HG03378 (cell line): ENCODE data around the gene CPSF4.
"Not testable (repeated sequence)": the region's sequence is repeated elsewhere in the genome, so short reads cannot be mapped to it uniquely, and the experiment has no call there.

ENCODE experiments used
- ATAC-seq: cut with Tn5 transposase; IDR thresholded peaks from one replicate; pipeline ENCODE4 v1.9.1; 2021; ENCODE audit warnings: mild to moderate bottlenecking, moderate library complexity; ENCODE audit not compliant: unreplicated experiment

Gene CPSF4

DNA sequence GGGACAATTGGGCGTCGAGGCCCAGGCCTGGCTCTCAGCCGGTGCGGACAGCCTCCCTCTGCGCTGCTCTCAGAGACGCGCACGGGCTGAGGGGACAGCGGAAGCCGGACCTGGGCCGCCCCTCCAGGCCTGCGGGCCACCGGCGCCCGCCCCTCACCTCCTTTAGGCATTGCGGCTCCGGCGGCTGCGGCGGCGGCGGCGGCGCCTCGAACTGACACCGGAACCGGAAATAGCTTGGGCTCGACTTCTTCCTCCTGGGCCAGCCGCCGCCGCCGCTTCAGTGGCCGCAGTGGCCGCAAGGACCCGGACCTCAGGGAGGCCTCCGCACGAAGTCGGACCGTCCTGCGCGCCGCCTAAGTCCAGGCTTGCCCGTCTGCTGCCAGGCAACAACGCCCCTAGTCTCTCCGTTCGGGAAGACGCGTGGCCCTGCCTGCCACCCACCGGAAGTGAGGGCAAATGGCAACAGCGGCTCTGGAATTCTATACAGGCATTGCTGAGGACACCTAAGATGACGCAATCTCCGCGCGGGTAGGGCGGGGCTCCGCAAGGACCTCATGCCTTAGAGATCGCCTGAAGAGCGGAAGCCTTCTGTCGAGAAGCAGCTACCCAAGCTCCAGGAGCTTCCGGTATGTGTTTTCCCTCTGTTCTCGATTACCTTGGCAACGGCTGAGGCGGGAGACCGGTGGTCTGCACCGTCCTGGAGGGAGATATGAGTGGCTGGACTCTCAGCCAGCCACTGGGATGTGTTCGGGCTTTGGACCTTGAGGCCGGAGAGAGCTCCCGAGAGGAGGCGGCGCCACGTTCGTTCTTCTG lies 30.2 kb upstream of the CPSF4 start, which contains the start of the genes BUD31 and PDAP1:
Gene BUD31, plus strand, starts transcription at position 591 of the 813 bp plus-strand sequence. CDS start 2,124 bp downstream, outside the sequence.
Gene PDAP1, minus strand, starts transcription at position 219 of the 813 bp plus-strand sequence. Its CDS starts 49 bp downstream, at position 170.
- peak; percentile 80 for ATAC-seq

DNA sequence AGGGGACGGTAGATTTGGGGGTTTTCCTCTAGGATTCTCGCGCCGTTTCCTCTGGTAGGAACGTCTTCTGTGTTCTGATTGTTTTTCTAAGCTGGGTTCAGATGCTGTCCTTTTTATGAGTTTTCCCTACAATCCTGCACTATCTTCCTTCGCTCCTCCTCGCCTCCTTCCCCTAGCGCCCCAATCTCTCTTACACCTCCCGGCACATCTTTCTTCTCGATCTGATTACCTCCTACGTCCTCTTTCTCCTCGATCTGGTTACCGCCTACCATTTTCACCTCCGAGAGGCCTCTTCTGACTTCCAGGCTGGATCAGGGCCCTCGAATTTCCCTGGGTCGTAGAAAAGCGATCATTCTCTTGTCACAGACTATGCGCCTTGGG lies 29.6 kb upstream of the CPSF4 start:
- peak; percentile 14 for ATAC-seq

DNA sequence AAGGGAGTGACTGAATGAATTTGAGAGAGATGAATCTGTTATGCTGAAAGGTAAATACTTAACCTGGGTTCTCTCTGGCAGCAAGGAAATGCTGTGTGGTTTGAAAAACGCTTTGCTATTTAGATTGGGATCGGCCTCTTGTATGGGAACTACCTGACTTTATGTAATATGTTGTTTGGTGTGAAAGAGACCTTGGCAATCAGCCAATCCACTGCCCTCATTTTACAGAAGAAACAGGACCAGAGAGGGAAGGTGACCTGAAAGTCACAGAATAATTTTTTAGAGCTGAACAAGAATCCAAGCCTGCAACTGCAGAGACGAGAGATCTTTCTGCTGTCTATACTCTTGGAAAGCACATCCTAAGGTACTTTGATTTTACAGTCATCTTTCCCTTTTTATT lies 28.9 kb upstream of the CPSF4 start:
- ATAC-seq, result no peak

DNA sequence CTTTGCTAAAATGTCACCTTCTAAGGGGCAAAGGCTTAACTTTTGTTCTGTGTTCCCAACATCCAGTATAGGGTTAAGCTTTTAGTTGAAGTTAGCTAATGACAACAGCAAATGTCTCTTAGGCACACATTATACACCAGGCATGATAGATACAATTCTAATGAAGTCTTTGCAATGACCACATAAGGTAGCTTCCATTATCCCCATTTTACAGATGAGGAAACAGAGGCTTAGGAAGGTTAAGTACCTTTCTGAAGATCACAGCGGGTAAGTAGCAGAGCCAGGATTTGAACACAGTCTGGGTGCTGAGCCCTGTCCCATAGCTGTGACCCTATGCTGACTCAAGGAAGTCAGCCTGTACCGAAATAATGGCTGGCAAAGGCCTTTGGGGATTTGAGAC lies 28.1 kb upstream of the CPSF4 start:
- ATAC-seq, result no peak

DNA sequence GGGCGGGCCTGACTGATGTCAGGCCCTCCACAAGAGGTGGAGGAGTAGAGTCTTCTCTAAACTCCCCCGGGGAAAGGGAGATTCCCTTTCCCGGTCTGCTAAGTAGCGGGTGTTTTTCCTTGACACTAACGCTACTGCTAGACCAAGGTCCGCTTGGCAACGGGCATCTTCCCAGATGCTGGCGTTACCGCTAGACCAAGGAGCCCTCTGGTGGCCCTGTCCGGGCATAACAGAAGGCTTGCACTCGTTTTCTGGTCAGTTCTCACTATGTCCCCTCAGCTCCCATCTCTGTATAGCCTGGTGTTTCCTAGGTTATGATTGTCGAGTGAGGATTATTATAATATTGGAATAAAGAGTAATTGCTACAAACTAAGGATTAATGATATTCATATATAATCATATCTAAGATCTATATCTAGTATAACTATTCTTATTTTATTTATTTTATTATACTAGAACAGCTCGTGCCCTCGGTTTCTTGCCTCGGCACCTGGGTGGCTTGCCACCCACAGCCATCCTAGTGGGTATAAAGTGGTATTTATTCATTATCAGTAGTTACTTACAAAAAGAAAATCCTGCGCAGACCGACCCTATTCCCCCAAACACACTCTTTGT lies 23.1 kb upstream of the CPSF4 start:
- ATAC-seq, result not testable (repeated sequence)

DNA sequence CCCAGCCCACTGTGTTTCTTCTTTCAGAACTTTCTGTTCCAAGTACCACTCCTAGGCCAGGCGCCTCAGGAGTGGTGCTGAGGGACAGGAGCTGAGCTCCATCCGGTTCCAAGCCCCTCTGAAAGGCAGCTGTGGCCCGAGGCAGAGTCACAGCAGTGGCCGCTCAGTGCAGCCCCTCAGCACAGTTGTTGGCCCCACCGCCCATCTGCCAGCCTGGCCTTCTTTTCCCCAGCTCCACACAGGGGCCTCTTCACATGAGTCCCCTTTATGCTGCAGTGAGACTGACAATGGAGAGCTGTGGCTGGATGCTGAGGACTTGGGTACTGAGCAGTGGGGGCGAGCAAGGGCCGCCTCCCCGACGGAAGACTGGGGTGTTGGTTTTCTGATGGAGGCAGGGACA lies 20.5 kb upstream of the CPSF4 start:
- ATAC-seq, result no peak

DNA sequence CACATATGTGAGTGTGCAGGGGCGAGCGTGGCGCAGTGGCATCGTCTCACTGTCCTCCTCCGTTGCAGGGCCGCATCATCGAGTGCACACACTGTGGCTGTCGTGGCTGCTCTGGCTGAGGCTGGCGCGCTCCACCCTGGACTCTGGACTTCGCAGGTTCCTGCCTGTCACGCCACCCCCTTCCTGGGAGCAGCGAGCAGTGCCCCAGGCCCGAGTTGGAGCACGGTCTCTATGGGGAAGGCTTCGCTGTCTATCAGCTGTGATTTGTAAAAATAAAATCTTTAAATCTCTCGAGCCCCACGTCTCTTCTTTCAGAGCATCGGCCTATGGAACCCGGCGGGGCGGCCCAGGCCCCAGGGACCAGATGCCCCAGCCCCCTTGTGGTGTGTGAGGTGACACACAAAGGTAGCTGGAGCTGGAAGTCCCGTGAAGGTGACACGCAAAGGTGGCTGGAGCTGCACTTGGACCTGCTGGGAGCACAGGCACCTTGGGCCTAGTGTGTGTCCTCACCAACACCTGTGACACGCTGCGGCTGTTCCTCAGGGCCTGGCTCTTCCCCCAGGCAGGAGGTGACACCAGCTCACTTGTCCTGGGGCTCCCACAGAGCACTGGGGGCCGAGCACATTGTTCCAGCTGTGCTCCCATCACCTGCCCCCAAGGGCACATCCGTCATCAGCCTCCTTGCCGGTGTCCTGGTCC lies 19.3 kb upstream of the CPSF4 start:
- ATAC-seq, result no peak

DNA sequence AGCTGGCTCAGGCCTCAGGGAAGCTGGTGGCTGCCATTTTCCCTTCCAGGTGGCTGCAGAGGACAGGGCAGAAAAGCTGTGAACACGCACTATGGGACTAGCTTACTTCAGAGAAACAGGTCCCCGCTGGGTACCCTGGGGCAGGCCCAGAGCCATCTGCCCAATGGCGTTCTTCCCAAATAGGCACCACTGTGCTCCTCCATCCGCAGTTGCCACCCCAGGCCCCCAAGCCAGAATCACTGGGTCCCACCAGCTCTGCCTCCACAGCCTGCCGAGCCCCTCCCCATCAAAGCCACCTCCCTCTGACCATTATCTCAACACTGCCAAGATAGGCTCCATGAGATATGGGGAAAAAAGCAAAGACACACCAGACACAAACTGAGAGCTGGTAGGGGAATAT lies 18.5 kb upstream of the CPSF4 start:
- ATAC-seq, result no peak

DNA sequence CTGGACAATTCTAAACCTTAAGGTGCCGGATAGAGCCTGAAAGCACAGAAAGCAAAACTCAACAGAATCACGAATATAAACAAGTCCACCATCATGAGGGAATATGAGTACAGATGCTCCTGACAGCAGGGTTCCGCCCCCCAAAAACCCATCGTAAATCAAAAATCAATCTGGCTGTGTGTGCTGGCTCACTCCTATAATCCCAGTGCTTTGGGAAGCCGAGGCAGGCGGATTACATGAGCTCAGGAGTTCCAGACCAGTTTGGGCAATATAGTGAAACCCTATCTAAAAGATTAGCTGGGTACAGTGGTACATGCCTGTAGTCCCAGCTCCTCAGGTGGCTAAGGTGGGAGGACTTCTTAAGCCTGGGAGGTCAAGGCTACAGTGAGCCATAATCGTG lies 17.8 kb upstream of the CPSF4 start:
- ATAC-seq, result no peak

DNA sequence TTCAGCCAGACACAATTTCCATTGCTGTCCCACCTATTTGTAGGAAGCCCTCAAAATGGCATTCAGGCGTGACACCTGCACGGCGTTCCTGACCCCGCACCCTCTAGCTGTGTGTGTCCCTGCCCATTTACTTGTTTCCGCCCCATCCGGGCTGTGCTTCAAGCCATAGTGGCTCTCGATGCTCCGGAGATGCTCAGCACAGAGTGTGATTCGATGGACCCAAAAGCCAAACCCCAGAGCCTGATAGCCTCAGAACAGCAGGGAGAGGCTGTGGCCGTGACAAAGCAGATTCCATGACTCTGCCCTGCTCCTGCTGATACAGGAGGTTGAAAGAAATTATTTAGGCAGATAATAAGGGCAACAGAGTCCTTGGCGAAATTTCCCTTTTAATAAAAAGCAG lies 16.6 kb upstream of the CPSF4 start:
- no peak for ATAC-seq

DNA sequence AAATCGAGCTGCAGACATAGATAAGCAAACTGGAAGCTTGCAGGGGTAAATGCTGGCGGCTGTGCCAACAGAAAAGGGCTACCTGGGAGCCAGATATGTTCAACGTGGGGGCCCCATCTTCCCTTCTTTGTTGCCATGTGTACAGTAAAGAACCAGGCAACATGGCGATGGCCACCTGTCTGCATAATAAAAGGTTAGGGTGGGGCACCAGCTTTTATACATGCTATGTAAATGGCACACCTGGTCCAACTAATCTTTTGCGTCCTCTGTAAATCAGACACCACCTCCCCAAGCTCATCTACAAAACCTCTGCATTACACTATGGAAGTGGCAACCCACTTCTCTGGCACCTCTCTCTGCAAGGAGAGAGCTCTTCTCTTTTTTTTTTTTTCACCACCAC lies 16.1 kb upstream of the CPSF4 start:
- no peak for ATAC-seq

DNA sequence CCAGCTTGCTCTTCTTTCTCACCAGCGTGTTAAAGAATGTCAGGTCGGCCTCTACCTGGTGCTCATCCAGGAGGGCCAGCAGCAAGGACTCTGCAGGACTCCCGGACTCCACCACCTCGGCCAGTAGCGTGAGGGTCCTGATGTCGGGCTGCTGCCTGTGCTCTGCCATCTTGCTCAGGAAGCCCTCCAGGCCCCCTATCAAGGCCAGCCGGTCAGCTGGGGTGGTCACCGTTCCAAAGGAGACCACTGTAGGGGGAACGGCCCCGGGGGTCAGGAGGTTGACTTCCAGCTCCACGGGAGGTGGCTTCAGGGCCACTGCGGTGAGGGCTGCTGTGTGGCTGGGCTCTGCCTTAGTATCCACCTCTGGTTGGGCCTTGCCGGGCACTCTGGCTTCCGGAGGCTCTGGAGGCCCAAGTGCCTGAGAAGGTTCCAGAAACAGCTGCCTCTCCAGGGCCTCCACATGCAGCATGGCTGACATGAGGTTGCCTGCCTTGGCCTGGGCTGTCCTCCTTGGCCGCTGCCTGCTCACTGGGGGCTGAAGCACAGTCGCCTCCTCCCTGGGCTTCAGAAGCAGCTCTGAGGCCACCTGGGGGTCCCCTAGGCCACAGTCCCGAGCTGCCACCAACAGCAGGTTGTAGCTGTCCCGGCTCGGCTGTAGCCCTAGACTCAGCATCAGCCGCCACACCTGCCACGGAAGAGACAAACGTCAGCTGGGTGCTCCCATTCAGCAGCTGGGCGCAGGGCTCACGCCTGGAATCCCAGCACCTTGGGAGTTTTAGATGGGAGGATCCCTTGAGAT lies 13.6 kb upstream of the CPSF4 start:
- no peak for ATAC-seq

DNA sequence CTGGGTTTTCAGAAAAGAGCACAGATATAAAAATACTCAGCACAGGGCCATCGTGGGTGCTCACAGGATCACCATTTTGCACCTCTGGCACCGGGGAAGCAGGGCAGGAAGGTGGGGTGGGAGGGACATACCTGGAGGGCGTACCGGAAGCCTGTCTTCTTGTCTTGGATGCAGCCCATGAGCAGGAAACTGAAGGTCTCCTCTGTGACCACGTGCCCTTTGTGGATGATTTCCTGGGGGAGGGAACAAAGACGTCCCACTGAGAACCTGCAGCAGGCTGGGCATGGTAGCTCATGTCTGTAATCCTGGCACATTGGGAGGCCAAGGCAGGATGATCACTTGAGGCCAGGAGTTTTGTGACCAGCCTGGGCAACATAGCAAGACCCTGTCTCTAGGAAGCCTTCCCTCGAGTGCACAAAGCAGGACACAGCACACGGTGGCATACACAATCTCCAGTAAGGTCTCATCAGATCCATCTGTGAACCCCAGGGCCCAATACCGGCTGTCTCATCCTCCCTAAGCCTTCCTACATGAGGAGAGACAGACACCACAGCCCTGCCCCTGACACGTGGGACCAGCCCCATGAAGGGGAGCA lies 9.7 kb upstream of the CPSF4 start:
- ATAC-seq, result no peak

DNA sequence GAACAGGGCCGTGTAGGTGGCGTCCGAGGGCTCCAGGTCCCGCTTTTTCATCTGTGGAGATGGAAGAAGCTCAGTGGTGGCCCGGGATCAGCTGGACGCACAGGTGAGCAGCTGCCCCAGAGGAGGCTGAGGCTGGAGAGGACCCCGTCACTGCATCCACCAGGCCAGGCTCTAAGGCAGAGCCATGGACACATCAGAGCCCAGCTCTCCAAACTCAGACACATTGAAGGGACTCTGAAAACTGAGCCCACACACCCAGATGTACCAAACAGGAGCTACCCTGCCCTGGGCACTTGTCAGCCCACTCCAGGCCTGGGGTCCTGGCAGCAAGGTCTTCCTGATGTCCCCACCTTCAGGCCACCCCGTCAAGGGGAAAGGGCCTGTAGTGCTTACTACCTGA lies 9.0 kb upstream of the CPSF4 start:
- no peak for ATAC-seq

DNA sequence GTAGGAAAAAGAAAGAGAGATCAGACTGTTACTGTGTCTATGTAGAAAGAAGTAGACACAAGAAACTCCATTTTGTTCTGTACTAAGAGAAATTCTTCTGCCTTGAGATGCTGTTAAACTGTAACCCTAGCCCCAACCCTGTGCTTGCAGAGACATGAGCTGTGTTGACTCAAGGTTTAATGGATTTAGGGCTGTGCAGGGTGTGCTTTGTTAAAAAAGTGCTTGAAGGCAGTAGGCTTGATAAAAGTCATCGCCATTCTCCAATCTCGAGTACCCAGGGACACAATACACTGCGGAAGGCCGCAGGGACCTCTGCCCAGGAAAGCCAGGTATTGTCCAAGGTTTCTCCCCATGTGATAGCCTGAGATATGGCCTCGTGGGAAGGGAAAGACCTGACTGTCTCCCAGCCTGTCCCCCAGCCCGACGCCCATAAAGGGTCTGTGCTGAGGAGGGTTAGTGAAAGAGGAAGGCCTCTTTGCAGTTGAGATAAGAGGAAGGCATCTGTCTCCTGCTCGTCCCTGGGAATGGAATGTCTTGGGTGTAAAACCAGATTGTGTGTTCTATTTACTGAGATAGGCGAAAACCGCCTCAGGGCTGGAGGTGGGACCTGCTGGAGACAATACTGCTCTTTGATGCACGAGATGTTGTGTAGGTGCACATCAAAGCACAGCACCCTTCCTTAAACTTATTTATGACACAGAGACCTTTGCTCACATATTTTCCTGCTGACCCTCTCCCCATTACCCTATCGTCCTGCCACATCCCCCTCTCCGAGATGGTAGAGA lies 6.8 kb upstream of the CPSF4 start:
- not testable (repeated sequence) for ATAC-seq

DNA sequence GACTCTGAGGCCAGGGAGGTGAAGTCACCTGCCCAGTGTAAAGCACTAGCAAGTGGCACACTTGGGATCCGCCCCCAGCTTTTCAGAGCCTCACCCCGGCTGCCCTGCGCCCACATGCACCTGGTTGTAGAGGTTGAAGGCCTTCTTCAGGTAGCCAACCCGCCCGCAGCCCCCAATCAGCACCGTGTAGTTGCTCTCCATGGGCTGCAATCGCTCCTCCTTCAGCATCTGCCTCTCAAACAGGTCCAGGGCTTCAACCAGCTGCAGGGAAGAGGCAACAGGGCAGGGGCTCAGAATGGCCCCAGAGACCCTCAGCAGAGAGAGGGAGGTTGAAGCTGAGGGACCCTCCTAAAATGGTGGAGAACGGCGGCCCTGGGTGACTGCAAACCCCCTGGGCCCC lies 5.6 kb upstream of the CPSF4 start:
- no peak for ATAC-seq

DNA sequence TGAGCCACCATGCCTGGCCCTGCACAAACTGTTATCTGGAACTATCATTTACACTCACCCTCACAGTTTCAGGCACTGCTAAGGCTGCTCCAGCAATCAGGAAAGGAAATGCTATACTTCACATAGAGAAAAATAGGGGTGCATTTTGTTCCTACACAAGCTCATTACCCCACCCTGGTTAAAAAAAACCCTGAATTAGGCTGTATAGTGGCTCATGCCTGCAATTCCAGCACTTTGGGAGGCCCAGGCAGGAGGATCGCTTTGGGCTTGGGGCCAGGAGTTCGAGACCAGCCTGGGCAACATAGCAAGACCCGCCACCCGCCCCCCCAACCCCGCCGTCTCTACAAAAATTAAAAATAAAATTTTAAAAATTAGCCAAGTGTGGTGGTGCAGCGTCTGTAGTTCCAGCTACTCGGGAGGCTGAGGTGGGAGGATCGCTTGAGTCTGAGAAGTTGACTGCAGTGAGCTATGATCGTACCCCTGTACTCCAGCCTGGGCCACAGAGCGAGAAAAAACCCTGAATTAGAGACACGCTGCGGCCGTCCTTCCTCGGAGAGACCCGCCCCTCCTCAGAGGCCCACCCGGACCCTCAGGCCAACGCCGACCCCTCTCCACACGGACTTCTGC lies 684 bp upstream of the CPSF4 start:
- ATAC-seq, result no peak

DNA sequence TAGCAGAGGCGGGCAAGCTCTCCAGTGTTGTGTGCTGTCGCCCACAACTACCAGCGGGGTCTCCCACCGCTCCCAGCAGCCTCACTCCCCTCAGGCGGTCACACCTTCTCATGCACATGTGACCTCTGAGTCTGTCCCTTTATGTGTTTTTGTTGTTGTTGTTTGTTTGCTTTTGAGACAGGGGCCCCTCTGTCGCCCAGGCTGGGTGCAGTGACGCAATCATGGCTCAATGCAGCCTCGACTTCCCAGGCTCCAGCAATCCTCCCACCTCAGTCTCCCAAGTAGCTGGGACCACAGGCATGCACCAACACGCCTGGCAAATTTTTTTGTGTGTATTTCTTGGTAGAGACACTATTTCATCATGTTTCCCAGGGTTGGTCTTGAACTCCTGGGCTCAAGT lies 1.5 kb downstream of the CPSF4 start:
- ATAC-seq, result no peak

DNA sequence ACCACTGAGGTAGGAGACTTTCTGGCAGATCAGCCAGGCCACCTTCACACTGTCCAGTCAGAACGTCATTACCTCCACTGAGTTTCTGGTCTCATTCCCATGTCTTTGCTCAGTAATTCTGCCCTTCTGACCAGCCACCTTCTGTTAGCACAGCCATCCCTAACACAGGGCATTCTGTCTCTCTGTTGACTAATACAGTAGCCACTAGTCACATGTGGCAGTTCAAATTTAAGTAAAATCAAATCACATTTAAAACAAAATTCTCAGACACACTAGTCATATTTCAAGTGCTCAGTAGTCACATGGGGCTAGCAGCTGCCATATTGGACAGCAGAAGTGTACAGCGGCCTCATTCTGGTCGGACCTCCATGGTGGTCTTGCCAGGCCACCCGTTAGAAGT lies 7.4 kb downstream of the CPSF4 start:
- ATAC-seq, result no peak
